CD4-positive, alpha-beta T cell (primary cell): ENCODE results near the gene TRAF5. TPM values are rescaled to one million over a fixed set of nuclear protein-coding genes. Genes with fewer than 3 reads are reported as not detected.

Experiments used
- ATAC-seq: fragments of 200-7000 bp; cut with Tn5 transposase; one replicate; pipeline ENCODE4 v1.10.0; 2022; ENCODE audit warnings: mild to moderate bottlenecking; ENCODE audit not compliant: poor library complexity
- CTCF ChIA-PET: fragments of 350-600 bp; sonication (Branson Sonifier 250); formaldehyde crosslinking; loops from one replicate; lab custom pipeline; 2021; ENCODE audit warnings: antibody characterized with exemption, inconsistent platforms; lab: Charles Lee
- POLR2A ChIA-PET: fragments of 350-600 bp; sonication (Branson Sonifier 250); formaldehyde crosslinking; loops from one replicate; lab custom pipeline; 2021; ENCODE audit warnings: antibody characterized with exemption, inconsistent platforms; lab: Charles Lee
- DNase-seq, 14 experiments: peaks; one replicate each; pipeline ENCODE4 v3.0.0-alpha.2; 2013 to 2020; ENCODE audit warnings: mixed read lengths in 2 of 14
- H3K27ac ChIP-seq, 2 donors: one replicate each; pipeline versions ENCODE4 v1.5.1 to v1.7.0; 2013; ENCODE audit warnings: low read length in 2 of 2, low read depth in 1 of 2, mild to moderate bottlenecking in 1 of 2
- H3K27me3 ChIP-seq, 2 experiments: 1 replicate in 1 of 2; 2 replicates in 1 of 2; pipeline versions ENCODE4 v1.6.1 to v1.7.0; 2013; ENCODE audit warnings: low read length in 2 of 2, control low read depth in 1 of 2, mild to moderate bottlenecking in 1 of 2, moderate library complexity in 1 of 2; ENCODE audit not compliant: insufficient read depth in 2 of 2, control insufficient read depth in 1 of 2
- H3K36me3 ChIP-seq: one replicate; pipeline ENCODE4 v1.6.1; 2013; ENCODE audit warnings: low read length, control low read depth; ENCODE audit not compliant: insufficient read depth
- H3K4me1 ChIP-seq: one replicate; pipeline ENCODE4 v1.6.1; 2013; ENCODE audit warnings: low read length, control low read depth; ENCODE audit not compliant: insufficient read depth
- H3K4me3 ChIP-seq: one replicate; pipeline ENCODE4 v1.5.1; 2013; ENCODE audit warnings: mild to moderate bottlenecking, low read length, moderate library complexity
- H3K9me3 ChIP-seq, 2 experiments: 1 replicate in 1 of 2; 2 replicates in 1 of 2; pipeline versions ENCODE4 v1.6.1 to v1.7.0; 2013; ENCODE audit warnings: low read length in 2 of 2, mild to moderate bottlenecking in 2 of 2, control low read depth in 1 of 2, moderate library complexity in 1 of 2; ENCODE audit not compliant: control insufficient read depth in 1 of 2, insufficient read depth in 1 of 2
- H3K27ac Mint-ChIP-seq: one replicate; pipeline ENCODE4 v1.8.0; 2020; ENCODE audit warnings: mixed read lengths
- H3K27me3 Mint-ChIP-seq: one replicate; pipeline ENCODE4 v1.8.0; 2021; ENCODE audit warnings: mixed read lengths
- H3K36me3 Mint-ChIP-seq: one replicate; pipeline ENCODE4 v1.8.0; 2021; ENCODE audit warnings: low read depth, mixed read lengths
- H3K4me1 Mint-ChIP-seq: one replicate; pipeline ENCODE4 v1.8.0; 2021; ENCODE audit warnings: low read depth, mixed read lengths
- H3K4me3 Mint-ChIP-seq: one replicate; pipeline ENCODE4 v1.8.0; 2020; ENCODE audit warnings: mild to moderate bottlenecking, mixed read lengths
- H3K9me3 Mint-ChIP-seq: one replicate; pipeline ENCODE4 v1.8.0; 2020; ENCODE audit warnings: mixed read lengths
- CTCF ChIP-seq: fragments of 200-600 bp; IDR thresholded peaks from one replicate; pipeline ENCODE4 v1.8.0; 2022; ENCODE audit warnings: antibody characterized with exemption, mild to moderate bottlenecking
- intact Hi-C, 2 experiments: fragments of 100-400 bp; cut with DNase I in 1 of 2; cut with micrococcal nuclease in 1 of 2; formaldehyde crosslinking; loops; one replicate each; pipeline versions ENCODE4 v1.15.1 to v1.9.0; 2023 to 2025; cut with DNase I, micrococcal nuclease
- total RNA-seq, 174 experiments: library from RNA in 2 of 174; stranded (reverse) in 2 of 174; gene quantifications; one replicate each; pipeline ENCODE4 v1.2.3 and lab custom pipeline; 2021 to 2026

The TRAF5 gene
- total RNA-seq, 2 experiments from 2014 or later: 21.9 to 23.2 TPM

- Mint-ChIP-seq H3K4me3 (no peak overlapping the region), H3K27ac (no peak overlapping the region), H3K4me1 (peaks cover 31% of the 10 kb centered on the region), H3K9me3 (no peaks in the 10 kb centered on the region), H3K27me3 (no peaks in the 10 kb centered on the region), H3K36me3 (peaks cover 78% of the 10 kb centered on the region)
- no peak for DNase-seq
- no peaks in the 10 kb centered on the region for H3K27me3 ChIP-seq
- no peak for TF ChIP-seq CTCF
- H3K9me3 ChIP-seq: no peaks in the 10 kb centered on the region
- no peak overlapping the region for H3K27ac ChIP-seq
- H3K36me3 ChIP-seq: peaks cover 75% of the 10 kb centered on the region
- ATAC-seq: no peak
- intact Hi-C loops: no loop called here
- no peak overlapping the region for H3K4me3 ChIP-seq
- CTCF ChIA-PET: interaction anchor here (0.6 kb wide), 1 partner anchor 32 kb away, joined by 3 read pairs; no protein-coding TSS in a partner anchor
- POLR2A ChIA-PET: no interaction called here
- H3K4me1 ChIP-seq: no peaks in the 10 kb centered on the region
These were observed 39.4 kb upstream of the TRAF5 start for GRCh38 chr1:211287218-211287617.

- H3K36me3 ChIP-seq: peaks cover 79% of the 10 kb centered on the region
- DNase-seq: no peak
- no peaks in the 10 kb centered on the region for H3K9me3 ChIP-seq
- peaks cover 30% of the 10 kb centered on the region for H3K4me1 Mint-ChIP-seq
- no peaks in the 10 kb centered on the region for H3K27me3 ChIP-seq
- TF ChIP-seq CTCF: no peak
- no peaks in the 10 kb centered on the region for H3K9me3 Mint-ChIP-seq
- intact Hi-C loops: no loop called here
- no peak overlapping the region for H3K4me3 Mint-ChIP-seq
- CTCF ChIA-PET: interaction anchor here (0.7 kb wide), 1 partner anchor 1600 kb away, joined by 3 read pairs; no protein-coding TSS in a partner anchor
- no peaks in the 10 kb centered on the region for H3K4me1 ChIP-seq
- no peak overlapping the region for H3K27ac ChIP-seq
- no peak overlapping the region for H3K4me3 ChIP-seq
- no peak overlapping the region for H3K27ac Mint-ChIP-seq
- ATAC-seq: no peak
- peaks cover 88% of the 10 kb centered on the region for H3K36me3 Mint-ChIP-seq
- POLR2A ChIA-PET: interaction anchor here (0.6 kb wide), 1 partner anchor 1541 kb away, joined by 3 read pairs; no protein-coding TSS in a partner anchor
- no peaks in the 10 kb centered on the region for H3K27me3 Mint-ChIP-seq
These were observed 34.2 kb upstream of the TRAF5 start for GRCh38 chr1:211292411-211292810.

GRCh38 chr1:211296396-211296795, 30.2 kb upstream of the TRAF5 start:
- ChIA-PET CTCF (no interaction called here), POLR2A (no interaction called here)
- H3K9me3 Mint-ChIP-seq: no peaks in the 10 kb centered on the region
- no peak overlapping the region for H3K4me3 Mint-ChIP-seq
- Histone ChIP-seq H3K4me3 (no peak overlapping the region), H3K27me3 (no peaks in the 10 kb centered on the region), H3K4me1 (no peaks in the 10 kb centered on the region), H3K9me3 (no peaks in the 10 kb centered on the region), H3K27ac (no peak overlapping the region), H3K36me3 (peaks cover 67% of the 10 kb centered on the region)
- no peaks in the 10 kb centered on the region for H3K27me3 Mint-ChIP-seq
- no peak overlapping the region for H3K27ac Mint-ChIP-seq
- peaks cover 90% of the 10 kb centered on the region for H3K36me3 Mint-ChIP-seq
- ATAC-seq (no peak), DNase-seq (no peak)
- no peak for TF ChIP-seq CTCF
- peaks cover 32% of the 10 kb centered on the region for H3K4me1 Mint-ChIP-seq
- intact Hi-C loops: no loop called here
